H1 (cell line): ENCODE results near the gene ANXA4. TPM values are rescaled to one million over a fixed set of nuclear protein-coding genes. Genes with fewer than 3 reads are reported as not detected.

Source experiments
- BACH1 ChIP-seq: IDR thresholded peaks from 2 replicates; pipeline ENCODE4 v1.6.1; 2012; ENCODE audit warnings: low read length, improper control_type of control experiment
- CHD7 ChIP-seq: fragments of 300-600 bp; sonication (generic); IDR thresholded peaks from 2 replicates; pipeline ENCODE4 v1.7.1; 2012; ENCODE audit warnings: low read length, moderate library complexity, mild to moderate bottlenecking, inconsistent platforms; ENCODE audit not compliant: insufficient replicate concordance
- CREB1 ChIP-seq: IDR thresholded peaks from 2 replicates; pipeline ENCODE4 v1.6.1; 2012; ENCODE audit warnings: inconsistent platforms
- polyA plus RNA-seq, 7 experiments: library from polyadenylated mRNA; depleted of rRNA in 3 of 7; stranded (reverse) in 5 of 7; unstranded in 2 of 7; fragments of >200 nt in 5 of 7; fragments of 200-250 nt in 2 of 7; gene quantifications; 1 replicate in 5 of 7; 2 replicates in 1 of 7; 4 replicates in 1 of 7; pipeline versions ENCODE4 v1.2.1 to v1.2.3, GENCODE V29; 2011 to 2013; ENCODE audit warnings: missing spikeins in 2 of 7, mixed read lengths in 2 of 7
- total RNA-seq: library from RNA; stranded (reverse); fragmentation: NEBNext Ultra II Directional; extraction: Animal tissue kit (Norgen Biotek cat#: 25700); gene quantifications from 2 replicates; pipeline ENCODE4 v1.2.1, GENCODE V29; 2021

The ANXA4 gene
- total and polyA plus RNA-seq, 2 of the 8 experiments (the other 6 are each of a cell fraction or from before 2014, with no cell fraction given): 9.4 to 17.6 TPM

- TF ChIP-seq BACH1 (no peak), CREB1 (no peak), CHD7 (no peak)
These were observed 1.4 kb upstream of the ANXA4 start (continued) for GRCh38 chr2:69740502-69740951.
